SK-N-SH (cell line): ENCODE measurements around the gene MAP3K7CL. TPM values are rescaled to one million over a fixed set of nuclear protein-coding genes. Genes with fewer than 3 reads are reported as not detected.

ENCODE experiments used
- CTCF ChIA-PET: fragments of 300-600, 350-600 bp; formaldehyde crosslinking; extraction: SDS; loops from one replicate; lab custom pipeline; 2021; lab: Yijun Ruan, JAX
- POLR2A ChIA-PET: fragments of 350-600 bp; sonication (Branson Sonifier 250); formaldehyde crosslinking; extraction: SDS; loops from one replicate; lab custom pipeline; 2020; ENCODE audit warnings: antibody characterized with exemption, inconsistent platforms; lab: Yijun Ruan, JAX
- DNase-seq: peaks from one replicate; pipeline ENCODE4 v3.0.0; 2012
- H2AFZ ChIP-seq: fragments of 200-600 bp; sonication (generic); 2 replicates; pipeline ENCODE4 v1.8.1; 2016; ENCODE audit warnings: antibody characterized with exemption, mild to moderate bottlenecking, low read depth
- H3F3A ChIP-seq: fragments of 200-600 bp; sonication (generic); replicated peaks from 2 replicates; pipeline ENCODE3; 2016; ENCODE audit warnings: antibody characterized with exemption, mild to moderate bottlenecking; ENCODE audit not compliant: insufficient read depth
- H3K27ac ChIP-seq, 2 experiments: fragments of 200-500 bp in 1 of 2; fragments of 200-600 bp in 1 of 2; sonication (Bioruptor generic) in 1 of 2; sonication (generic), shearing (Covaris generic) in 1 of 2; 2 replicates each; pipeline versions ENCODE4 v1.5.1 to v1.6.1; 2014 to 2016; ENCODE audit warnings: low read depth in 2 of 2, inconsistent platforms in 1 of 2, low read length in 1 of 2, mild to moderate bottlenecking in 1 of 2, mixed read lengths in 1 of 2
- H3K27me3 ChIP-seq: fragments of 200-600 bp; sonication (generic), shearing (Covaris generic); 2 replicates; pipeline ENCODE4 v1.6.1; 2016; ENCODE audit warnings: mixed run types; ENCODE audit not compliant: insufficient read depth
- H3K36me3 ChIP-seq, 2 experiments: fragments of 200-500 bp in 1 of 2; fragments of 200-600 bp in 1 of 2; sonication (Bioruptor generic) in 1 of 2; sonication (generic) in 1 of 2; replicated peaks in 1 of 2; 2 replicates each; pipeline versions ENCODE3 to v1.5.1; 2014 to 2016; ENCODE audit warnings: low read length in 1 of 2, mild to moderate bottlenecking in 1 of 2; ENCODE audit not compliant: insufficient read depth in 2 of 2, control insufficient read depth in 1 of 2
- H3K4me1 ChIP-seq, 2 experiments: fragments of 200-500 bp in 1 of 2; fragments of 200-600 bp in 1 of 2; sonication (Bioruptor generic) in 1 of 2; sonication (generic), shearing (Covaris generic) in 1 of 2; 2 replicates each; pipeline versions ENCODE4 v1.5.1 to v1.6.1; 2014 to 2016; ENCODE audit warnings: low read depth in 1 of 2, low read length in 1 of 2, mixed run types in 1 of 2; ENCODE audit not compliant: insufficient read depth in 2 of 2, control insufficient read depth in 1 of 2
- H3K4me2 ChIP-seq: fragments of 200-600 bp; sonication (generic), shearing (Covaris generic); 2 replicates; pipeline ENCODE4 v1.6.1; 2017; ENCODE audit warnings: mixed run types
- H3K4me3 ChIP-seq, 2 experiments: fragments of 200-500 bp in 1 of 2; fragments of 200-600 bp in 1 of 2; sonication (Bioruptor generic) in 1 of 2; sonication (generic), shearing (Covaris generic) in 1 of 2; 2 replicates each; pipeline versions ENCODE4 v1.5.1 to v1.8.1; 2014 to 2016; ENCODE audit warnings: low read depth in 2 of 2, inconsistent platforms in 1 of 2, low read length in 1 of 2, mild to moderate bottlenecking in 1 of 2, mixed read lengths in 1 of 2, moderate library complexity in 1 of 2
- H3K79me2 ChIP-seq: fragments of 200-600 bp; sonication (generic); 2 replicates; pipeline ENCODE4 v1.8.1; 2017; ENCODE audit warnings: mild to moderate bottlenecking; ENCODE audit not compliant: insufficient read depth
- H3K9ac ChIP-seq: fragments of 200-600 bp; sonication (generic); 2 replicates; pipeline ENCODE4 v1.6.1; 2017; ENCODE audit warnings: mixed run types
- H3K9me2 ChIP-seq: fragments of 200-600 bp; sonication (generic); 2 replicates; pipeline ENCODE4 v1.6.1; 2017; ENCODE audit warnings: mixed run types
- H3K9me3 ChIP-seq: fragments of 200-600 bp; sonication (generic); 2 replicates; pipeline ENCODE4 v1.6.1; 2017; ENCODE audit warnings: mixed run types, mild to moderate bottlenecking, moderate library complexity
- H4K20me1 ChIP-seq: fragments of 200-600 bp; sonication (generic); 2 replicates; pipeline ENCODE4 v1.6.1; 2017; ENCODE audit warnings: mild to moderate bottlenecking, mixed run types; ENCODE audit not compliant: insufficient read depth
- CHD2 ChIP-seq: fragments of 150-350 bp; IDR thresholded peaks from 2 replicates; pipeline ENCODE4 v1.6.1; 2018; ENCODE audit warnings: low read length; ENCODE audit not compliant: partially characterized antibody
- CTCF ChIP-seq: fragments of 200-600 bp; sonication (generic); IDR thresholded peaks from 2 replicates; pipeline ENCODE4 v1.6.1; 2017; ENCODE audit warnings: antibody characterized with exemption, mild to moderate bottlenecking, moderate library complexity
- ELF1 ChIP-seq: IDR thresholded peaks from 2 replicates; pipeline ENCODE4 v1.4.0; 2012
- EP300 ChIP-seq, 2 experiments: IDR thresholded peaks; 2 replicates each; pipeline versions ENCODE4 v1.4.0 to v1.6.1; 2012; ENCODE audit warnings: borderline replicate concordance in 1 of 2, low read depth in 1 of 2, low read length in 1 of 2
- FOXJ3 ChIP-seq: sonication (generic); formaldehyde crosslinking; IDR thresholded peaks from 2 replicates; pipeline ENCODE4 v1.5.1; 2020; ENCODE audit warnings: mild to moderate bottlenecking, missing genetic modification reagents
- FOXM1 ChIP-seq: IDR thresholded peaks from 2 replicates; pipeline ENCODE4 v1.4.0; 2012; ENCODE audit warnings: low read depth, mild to moderate bottlenecking
- GATA2 ChIP-seq: sonication (generic); formaldehyde crosslinking; IDR thresholded peaks from 2 replicates; pipeline ENCODE4 v1.5.0; 2020; ENCODE audit warnings: mild to moderate bottlenecking, missing genetic modification reagents
- IRF3 ChIP-seq: fragments of 150-350 bp; IDR thresholded peaks from 2 replicates; pipeline ENCODE4 v1.6.1; 2016; ENCODE audit warnings: mild to moderate bottlenecking, low read depth, low read length
- JUND ChIP-seq: IDR thresholded peaks from 2 replicates; pipeline ENCODE4 v1.4.0; 2012
- MAX ChIP-seq: IDR thresholded peaks from 2 replicates; pipeline ENCODE4 v1.4.0; 2012; ENCODE audit warnings: low read depth
- NFIC ChIP-seq: IDR thresholded peaks from 2 replicates; pipeline ENCODE4 v1.4.0; 2012; ENCODE audit warnings: borderline replicate concordance
- NRF1 ChIP-seq: IDR thresholded peaks from 2 replicates; pipeline ENCODE4 v1.6.1; 2012; ENCODE audit warnings: low read depth, mild to moderate bottlenecking, low read length
- PBX3 ChIP-seq: IDR thresholded peaks from 2 replicates; pipeline ENCODE4; 2012
- POLR2AphosphoS5 ChIP-seq: IDR thresholded peaks from 2 replicates; pipeline ENCODE4 v1.6.1; 2012; ENCODE audit warnings: low read depth, low read length
- RAD21 ChIP-seq: IDR thresholded peaks from 2 replicates; pipeline ENCODE4 v1.6.1; 2012; ENCODE audit warnings: mild to moderate bottlenecking, low read length
- RCOR1 ChIP-seq: fragments of 150-350 bp; IDR thresholded peaks from 2 replicates; pipeline ENCODE4 v1.6.1; 2017; ENCODE audit warnings: antibody characterized with exemption, low read length
- RXRA ChIP-seq: IDR thresholded peaks from 2 replicates; pipeline ENCODE4 v1.4.0; 2012; ENCODE audit warnings: low read depth, mild to moderate bottlenecking, borderline replicate concordance
- TAF1 ChIP-seq: IDR thresholded peaks from 2 replicates; pipeline ENCODE4 v1.6.1; 2012; ENCODE audit warnings: low read depth, mild to moderate bottlenecking, low read length, moderate library complexity, borderline replicate concordance
- TCF12 ChIP-seq: IDR thresholded peaks from 2 replicates; pipeline ENCODE4 v1.4.0; 2012
- TEAD4 ChIP-seq: IDR thresholded peaks from 2 replicates; pipeline ENCODE4 v1.4.0; 2012; ENCODE audit warnings: mild to moderate bottlenecking, borderline replicate concordance; ENCODE audit not compliant: insufficient read depth
- YY1 ChIP-seq: IDR thresholded peaks from 2 replicates; pipeline ENCODE4 v1.4.0; 2012; ENCODE audit warnings: low read depth, mild to moderate bottlenecking
- ZBTB33 ChIP-seq: IDR thresholded peaks from 2 replicates; pipeline ENCODE4 v1.4.0; 2012; ENCODE audit warnings: low read depth, borderline replicate concordance
- WGBS: methylation state at CpG from one replicate; pipeline ENCODE4 v1.1.6; 2017; ENCODE audit warnings: low lambda C conversion rate; 5-methylcytosine and 5-hydroxymethylcytosine counted together
- polyA plus RNA-seq, 3 experiments: library from polyadenylated mRNA; depleted of rRNA; stranded (reverse); fragments of >200 nt; gene quantifications; 2 replicates each; pipeline ENCODE4 v1.2.3, GENCODE V29; 2012

MAP3K7CL gene
- polyA plus RNA-seq, 1 of the 3 experiments (the other 2 are of a cell fraction), result 2.3 TPM

- peaks cover 48% of the 10 kb centered on the region for H3K79me2 ChIP-seq
- CTCF ChIA-PET, result no interaction called here
- peak overlapping the region; percentile 17 to 33; a peak in 2 of 4 replicates for H3K4me3 ChIP-seq
- H2AFZ ChIP-seq, result peak overlapping the region; percentile 8
- peaks cover 37% of the 10 kb centered on the region for H3F3A ChIP-seq
- 26% methylated on average over 9 of the region's 9 CpGs for WGBS
- peak overlapping the region; percentile 70 for H3K4me2 ChIP-seq
- no peaks in the 10 kb centered on the region for H3K9me3 ChIP-seq
- DNase-seq, result no peak
- peak overlapping the region; percentile 50 to 98; a peak in 3 of 4 replicates for H3K27ac ChIP-seq
- H3K4me1 ChIP-seq, result peaks cover 0 to 34% of the 10 kb centered on the region in 2 experiments; a peak in 3 of 4 replicates
- TF ChIP-seq EP300 (IDR thresholded peaks at IDR 0.05; ENCODE audit: borderline replicate concordance in 1 of 2, low read depth in 1 of 2, low read length in 1 of 2) (no peak), FOXM1 (0 out of 2 replicates have a peak, but pooled peaks have one; percentile 39)
- POLR2A ChIA-PET, result no interaction called here
- H3K27me3 ChIP-seq, result no peaks in the 10 kb centered on the region
- H4K20me1 ChIP-seq, result no peaks in the 10 kb centered on the region
- no peaks in the 10 kb centered on the region for H3K36me3 ChIP-seq
- peak overlapping the region; percentile 82 for H3K9ac ChIP-seq
- no peaks in the 10 kb centered on the region for H3K9me2 ChIP-seq
These were observed 77.7 kb downstream of the MAP3K7CL start for GRCh38 chr21:29208044-29208681.

- DNase-seq, result no peak
- H3K36me3 ChIP-seq, result no peaks in the 10 kb centered on the region
- H4K20me1 ChIP-seq, result no peaks in the 10 kb centered on the region
- no peaks in the 10 kb centered on the region for H3K9me3 ChIP-seq
- H3K27ac ChIP-seq, result peak overlapping the region; percentile 50 to 98; a peak in 3 of 4 replicates
- ChIA-PET POLR2A (no interaction called here), CTCF (no interaction called here)
- peak overlapping the region; percentile 70 for H3K4me2 ChIP-seq
- peak overlapping the region; percentile 82 for H3K9ac ChIP-seq
- 4% methylated on average over 1 of the region's 1 CpG for WGBS
- peaks cover 43% of the 10 kb centered on the region for H3K79me2 ChIP-seq
- no peaks in the 10 kb centered on the region for H3K27me3 ChIP-seq
- H3K9me2 ChIP-seq, result no peaks in the 10 kb centered on the region
- H3K4me3 ChIP-seq, result peak overlapping the region; percentile 17 to 33; a peak in 3 of 4 replicates
- peak overlapping the region; percentile 8; the same call in 1 of the 2 replicates for H2AFZ ChIP-seq
- H3F3A ChIP-seq, result peaks cover 37% of the 10 kb centered on the region
- peaks cover 0 to 34% of the 10 kb centered on the region in 2 experiments; a peak in 3 of 4 replicates for H3K4me1 ChIP-seq
- TF ChIP-seq TEAD4 (peak; percentile 56; the same call in 1 of the 2 replicates), NRF1 (no peak), TAF1 (no peak), ZBTB33 (no peak), POLR2AphosphoS5 (no peak; the same call in 1 of the 2 replicates), EP300 (IDR thresholded peaks at IDR 0.05; ENCODE audit: borderline replicate concordance in 1 of 2, low read depth in 1 of 2, low read length in 1 of 2) (peak in 1 of 2 experiments; percentile 66; a peak in 2 of 4 replicates), MAX (no peak), YY1 (no peak), GATA2 (CRISPR knock-in tag) (no peak), CTCF (no peak), ELF1 (no peak), RCOR1 (no peak), IRF3 (no peak), CHD2 (no peak), NFIC (peak; percentile 33; the same call in 1 of the 2 replicates), TCF12 (peak; percentile 66), FOXJ3 (CRISPR knock-in tag) (no peak), PBX3 (peak; percentile 80), FOXM1 (no peak), RAD21 (no peak), RXRA (peak; percentile 12; the same call in 1 of the 2 replicates), JUND (peak; percentile 68)
These were observed 78.2 kb downstream of the MAP3K7CL start for GRCh38 chr21:29208682-29209059.
